HG02981 (cell line): ENCODE measurements around the gene DLG2.
A peak's percentile ranks its signal among the peaks of the same experiment; 100 is the strongest.

ENCODE experiments used
- ATAC-seq: cut with Tn5 transposase; IDR thresholded peaks from one replicate; pipeline ENCODE4 v1.9.1; 2021; ENCODE audit warnings: mild to moderate bottlenecking, moderate library complexity; ENCODE audit not compliant: unreplicated experiment

Gene DLG2

GRCh38 chr11:84719935-84720577 lies 907.1 kb downstream of the DLG2 start:
- ATAC-seq = no peak

- ATAC-seq = peak; percentile 94
Measured at GRCh38 chr11:84714316-84714780, 912.8 kb downstream of the DLG2 start.

- ATAC-seq = no peak
Measured at GRCh38 chr11:84691830-84692229, 935.3 kb downstream of the DLG2 start.

GRCh38 chr11:84687433-84687832 lies 939.7 kb downstream of the DLG2 start:
- ATAC-seq = no peak

GRCh38 chr11:84686716-84687115 lies 940.4 kb downstream of the DLG2 start:
- ATAC-seq = no peak

- no peak for ATAC-seq
Measured at GRCh38 chr11:84685976-84686375, 941.2 kb downstream of the DLG2 start.

- ATAC-seq = no peak
Measured at GRCh38 chr11:84685149-84685548, 942.0 kb downstream of the DLG2 start.

GRCh38 chr11:84681456-84681855 lies 945.7 kb downstream of the DLG2 start:
- no peak for ATAC-seq

GRCh38 chr11:84675396-84676025 lies 951.6 kb downstream of the DLG2 start:
- no peak for ATAC-seq

GRCh38 chr11:84673753-84674152 lies 953.4 kb downstream of the DLG2 start:
- no peak for ATAC-seq

- ATAC-seq = no peak
Measured at GRCh38 chr11:84671325-84671999, 955.7 kb downstream of the DLG2 start.

GRCh38 chr11:84663731-84664130 lies 963.4 kb downstream of the DLG2 start:
- ATAC-seq = no peak

GRCh38 chr11:84660257-84660977 lies 966.7 kb downstream of the DLG2 start:
- no peak for ATAC-seq

GRCh38 chr11:84655712-84656111 lies 971.4 kb downstream of the DLG2 start:
- ATAC-seq = no peak

GRCh38 chr11:84648471-84648870 lies 978.7 kb downstream of the DLG2 start:
- ATAC-seq = no peak

GRCh38 chr11:84645988-84646694 lies 981.0 kb downstream of the DLG2 start:
- ATAC-seq = no peak

GRCh38 chr11:84642500-84642899 lies 984.6 kb downstream of the DLG2 start:
- no peak for ATAC-seq

GRCh38 chr11:84634309-84634708 lies 992.8 kb downstream of the DLG2 start:
- ATAC-seq = no peak

GRCh38 chr11:84628871-84629620 lies 998.1 kb downstream of the DLG2 start:
- ATAC-seq = no peak

- ATAC-seq = no peak
Measured at GRCh38 chr11:84626256-84626655, 1000.9 kb downstream of the DLG2 start.
